Activated T-cell treated with anti-CD3 and anti-CD28 coated beads, Interleukin-2, amount 50 U/mL, for 72 hours (primary cell): ENCODE results near the gene OTULINL. TPM values are rescaled to one million over a fixed set of nuclear protein-coding genes. Genes with fewer than 3 reads are reported as not detected.

Source experiments
- ATAC-seq, 2 donors: fragments of 150-1000 bp; cut with Tn5 transposase; replicated peaks in 1 of 2; 2 replicates each; pipeline ENCODE4 v1.10.0; 2021; ENCODE audit warnings: moderate library complexity in 2 of 2, mild to moderate bottlenecking in 1 of 2
- DNase-seq, 2 donors: peaks; one replicate each; pipeline ENCODE4 v3.0.0; 2021 to 2022; ENCODE audit warnings: mixed read lengths in 1 of 2
- H3K27ac Mint-ChIP-seq: one replicate; pipeline ENCODE4 v1.8.0; 2022; ENCODE audit warnings: mild to moderate bottlenecking, moderate library complexity, mixed read lengths
- H3K27me3 Mint-ChIP-seq: one replicate; pipeline ENCODE4 v1.8.0; 2022; ENCODE audit warnings: low read depth, mixed read lengths
- H3K36me3 Mint-ChIP-seq, 2 donors: one replicate each; pipeline ENCODE4 v1.8.0; 2022; ENCODE audit warnings: mixed read lengths in 2 of 2, mild to moderate bottlenecking in 1 of 2; ENCODE audit not compliant: insufficient read depth in 2 of 2
- H3K4me1 Mint-ChIP-seq: one replicate; pipeline ENCODE4 v1.8.0; 2022; ENCODE audit warnings: low read depth, mixed read lengths
- H3K4me3 Mint-ChIP-seq, 2 donors: one replicate each; pipeline ENCODE4 v1.8.0; 2022; ENCODE audit warnings: mild to moderate bottlenecking in 2 of 2, mixed read lengths in 2 of 2, moderate library complexity in 2 of 2
- H3K9me3 Mint-ChIP-seq, 2 donors: one replicate each; pipeline ENCODE4 v1.8.0; 2022; ENCODE audit warnings: mixed read lengths in 2 of 2
- total RNA-seq, 2 donors: library from RNA; stranded (reverse); gene quantifications; one replicate each; pipeline ENCODE4 v1.2.3, GENCODE V29; 2022

OTULINL gene
- total RNA-seq, 2 donors from 2014 or later, result 17.9 to 18.8 TPM

- no peaks in the 10 kb centered on the region for H3K27me3 Mint-ChIP-seq
- DNase-seq (no peak), ATAC-seq (no peak)
- no peaks in the 10 kb centered on the region for H3K36me3 Mint-ChIP-seq
- no peak overlapping the region for H3K27ac Mint-ChIP-seq
- H3K4me3 Mint-ChIP-seq, result no peak overlapping the region
- H3K4me1 Mint-ChIP-seq, result peaks cover 20% of the 10 kb centered on the region
- no peaks in the 10 kb centered on the region for H3K9me3 Mint-ChIP-seq
Measured at GRCh38 chr5:14561741-14562140, 19.9 kb upstream of the OTULINL start.

GRCh38 chr5:14568333-14568732 lies 13.3 kb upstream of the OTULINL start:
- no peak for DNase-seq
- no peak for ATAC-seq
- Mint-ChIP-seq H3K36me3 (peaks cover 0 to 8% of the 10 kb centered on the region in 2 donors), H3K27me3 (no peaks in the 10 kb centered on the region), H3K4me1 (no peaks in the 10 kb centered on the region), H3K27ac (no peak overlapping the region), H3K9me3 (peaks cover 2% of the 10 kb centered on the region in 2 donors), H3K4me3 (no peak overlapping the region)

GRCh38 chr5:14569948-14570691 lies 11.5 kb upstream of the OTULINL start:
- H3K27ac Mint-ChIP-seq, result no peak overlapping the region
- ATAC-seq (no peak), DNase-seq (no peak)
- H3K9me3 Mint-ChIP-seq, result peaks cover 2% of the 10 kb centered on the region in 2 donors
- no peaks in the 10 kb centered on the region for H3K4me1 Mint-ChIP-seq
- no peak overlapping the region for H3K4me3 Mint-ChIP-seq
- H3K36me3 Mint-ChIP-seq, result peaks cover 0 to 8% of the 10 kb centered on the region in 2 donors
- no peaks in the 10 kb centered on the region for H3K27me3 Mint-ChIP-seq

GRCh38 chr5:14571901-14572300 lies 9.7 kb upstream of the OTULINL start:
- Mint-ChIP-seq H3K27me3 (no peaks in the 10 kb centered on the region), H3K27ac (no peak overlapping the region), H3K4me1 (no peaks in the 10 kb centered on the region), H3K4me3 (no peak overlapping the region), H3K9me3 (peaks cover 2% of the 10 kb centered on the region in 2 donors), H3K36me3 (peaks cover 0 to 8% of the 10 kb centered on the region in 2 donors)
- DNase-seq (no peak), ATAC-seq (no peak)

- ATAC-seq, result no peak
- DNase-seq, result no peak
- Mint-ChIP-seq H3K36me3 (peaks cover 0 to 3% of the 10 kb centered on the region in 2 donors), H3K9me3 (peaks cover 0 to 2% of the 10 kb centered on the region in 2 donors), H3K4me1 (no peaks in the 10 kb centered on the region), H3K27ac (no peak overlapping the region), H3K27me3 (no peaks in the 10 kb centered on the region), H3K4me3 (no peak overlapping the region)
Measured at GRCh38 chr5:14572385-14572784, 9.2 kb upstream of the OTULINL start.

- Mint-ChIP-seq H3K4me1 (no peaks in the 10 kb centered on the region), H3K27me3 (no peaks in the 10 kb centered on the region), H3K27ac (no peak overlapping the region), H3K4me3 (no peak overlapping the region), H3K9me3 (peaks cover 0 to 2% of the 10 kb centered on the region in 2 donors), H3K36me3 (peaks cover 0 to 3% of the 10 kb centered on the region in 2 donors)
- no peak for DNase-seq
- no peak for ATAC-seq
Measured at GRCh38 chr5:14572836-14573235, 8.8 kb upstream of the OTULINL start.

- H3K27me3 Mint-ChIP-seq, result peaks cover 7% of the 10 kb centered on the region
- ATAC-seq (no peak), DNase-seq (no peak)
- H3K9me3 Mint-ChIP-seq, result peaks cover 0 to under 1% of the 10 kb centered on the region in 2 donors
- no peak overlapping the region for H3K27ac Mint-ChIP-seq
- peaks cover 0 to under 1% of the 10 kb centered on the region in 2 donors for H3K36me3 Mint-ChIP-seq
- no peaks in the 10 kb centered on the region for H3K4me1 Mint-ChIP-seq
- H3K4me3 Mint-ChIP-seq, result no peak overlapping the region
Measured at GRCh38 chr5:14574096-14574495, 7.5 kb upstream of the OTULINL start.

- peaks cover 15% of the 10 kb centered on the region for H3K27me3 Mint-ChIP-seq
Measured at GRCh38 chr5:14574891-14575508, 6.6 kb upstream of the OTULINL start.

GRCh38 chr5:14576206-14576605 lies 5.4 kb upstream of the OTULINL start:
- Mint-ChIP-seq H3K36me3 (no peaks in the 10 kb centered on the region), H3K9me3 (no peaks in the 10 kb centered on the region), H3K27ac (no peak overlapping the region), H3K4me3 (no peak overlapping the region), H3K27me3 (peaks cover 25% of the 10 kb centered on the region), H3K4me1 (no peaks in the 10 kb centered on the region)
- DNase-seq (no peak), ATAC-seq (no peak)

More at GRCh38 chr5:14574891-14575508, 6.6 kb upstream of the OTULINL start:
- H3K4me3 Mint-ChIP-seq, result no peak overlapping the region
- no peak for DNase-seq
- H3K9me3 Mint-ChIP-seq, result no peaks in the 10 kb centered on the region
- ATAC-seq, result no peak
- H3K27ac Mint-ChIP-seq, result no peak overlapping the region
- no peaks in the 10 kb centered on the region for H3K36me3 Mint-ChIP-seq
- H3K4me1 Mint-ChIP-seq, result no peaks in the 10 kb centered on the region

- ATAC-seq (no peak), DNase-seq (no peak)
- Mint-ChIP-seq H3K4me3 (no peak overlapping the region), H3K4me1 (no peaks in the 10 kb centered on the region), H3K27me3 (peaks cover 25% of the 10 kb centered on the region), H3K9me3 (no peaks in the 10 kb centered on the region), H3K36me3 (no peaks in the 10 kb centered on the region), H3K27ac (no peak overlapping the region)
Measured at GRCh38 chr5:14577079-14577725, 4.4 kb upstream of the OTULINL start.

- ATAC-seq (no peak), DNase-seq (no peak)
- Mint-ChIP-seq H3K27ac (no peak overlapping the region), H3K4me3 (no peak overlapping the region), H3K27me3 (peaks cover 25% of the 10 kb centered on the region), H3K9me3 (no peaks in the 10 kb centered on the region), H3K36me3 (no peaks in the 10 kb centered on the region), H3K4me1 (peaks cover 7% of the 10 kb centered on the region)
Measured at GRCh38 chr5:14577971-14578370, 3.6 kb upstream of the OTULINL start.

GRCh38 chr5:14579246-14579645 lies 2.3 kb upstream of the OTULINL start:
- no peaks in the 10 kb centered on the region for H3K36me3 Mint-ChIP-seq
- H3K4me1 Mint-ChIP-seq, result peaks cover 20% of the 10 kb centered on the region
- H3K4me3 Mint-ChIP-seq, result no peak overlapping the region
- no peaks in the 10 kb centered on the region for H3K9me3 Mint-ChIP-seq
- ATAC-seq (no peak), DNase-seq (no peak)
- H3K27me3 Mint-ChIP-seq, result peaks cover 25% of the 10 kb centered on the region
- H3K27ac Mint-ChIP-seq, result no peak overlapping the region

GRCh38 chr5:14579731-14580397 lies 1.7 kb upstream of the OTULINL start:
- no peak for ATAC-seq
- Mint-ChIP-seq H3K4me1 (peaks cover 26% of the 10 kb centered on the region), H3K27me3 (peaks cover 25% of the 10 kb centered on the region), H3K4me3 (no peak overlapping the region), H3K9me3 (no peaks in the 10 kb centered on the region), H3K27ac (no peak overlapping the region), H3K36me3 (no peaks in the 10 kb centered on the region)
- no peak for DNase-seq
